IMR-90 (cell line): ENCODE results near the gene IFNA8. TPM values are rescaled to one million over a fixed set of nuclear protein-coding genes. Genes with fewer than 3 reads are reported as not detected.

Experiments
- ATAC-seq: fragments of 200-7000 bp; cut with Tn5 transposase; 2 replicates; pipeline ENCODE4 v1.9.1; 2020; ENCODE audit warnings: low read depth, mild to moderate bottlenecking, moderate library complexity
- BruUV-seq: library from RNA; stranded (reverse); fragments of 400-500 nt; replicated peaks from 2 replicates; lab custom pipeline; 2021; lab: Mats Ljungman, UMichigan
- CTCF ChIA-PET: fragments of 300-600 bp; formaldehyde crosslinking; extraction: SDS; loops from one replicate; lab custom pipeline; 2021; ENCODE audit warnings: antibody characterized with exemption; lab: Yijun Ruan, JAX
- POLR2A ChIA-PET: fragments of 300-600 bp; sonication (Branson Sonifier 250); formaldehyde crosslinking; loops from one replicate; lab custom pipeline; 2022; ENCODE audit warnings: antibody characterized with exemption; ENCODE audit not compliant: unreplicated experiment; lab: Charles Lee
- DNase-seq: peaks from one replicate; pipeline ENCODE4 v3.0.0; 2013
- H2AFZ ChIP-seq: replicated peaks from 2 replicates; pipeline ENCODE3; 2013; ENCODE audit warnings: low read length, mild to moderate bottlenecking; ENCODE audit not compliant: poor library complexity
- H2AK5ac ChIP-seq: 2 replicates; pipeline ENCODE4 v1.6.1; 2013; ENCODE audit warnings: low read depth, low read length, inconsistent platforms
- H2AK9ac ChIP-seq: replicated peaks from 2 replicates; pipeline ENCODE3; 2013; ENCODE audit warnings: mild to moderate bottlenecking, low read depth, low read length, moderate library complexity; ENCODE audit not compliant: poor library complexity
- H2BK120ac ChIP-seq: 2 replicates; pipeline ENCODE4 v1.6.1; 2013; ENCODE audit warnings: low read depth, low read length, inconsistent platforms
- H2BK15ac ChIP-seq: 3 replicates; pipeline ENCODE4 v1.6.1; 2013; ENCODE audit warnings: low read depth, low read length, inconsistent platforms
- H2BK20ac ChIP-seq: 2 replicates; pipeline ENCODE4 v1.6.1; 2013; ENCODE audit warnings: low read depth, mild to moderate bottlenecking, inconsistent platforms, low read length, moderate library complexity
- H2BK5ac ChIP-seq: 2 replicates; pipeline ENCODE4 v1.6.1; 2013; ENCODE audit warnings: mild to moderate bottlenecking, low read depth, low read length, inconsistent platforms; ENCODE audit not compliant: poor library complexity, severe bottlenecking
- H3K14ac ChIP-seq: replicated peaks from 2 replicates; pipeline ENCODE4 v1.6.1; 2013; ENCODE audit warnings: low read depth, low read length, inconsistent platforms
- H3K18ac ChIP-seq: 2 replicates; pipeline ENCODE4 v1.6.1; 2013; ENCODE audit warnings: low read depth, low read length, control low read depth
- H3K23ac ChIP-seq: 2 replicates; pipeline ENCODE4 v1.6.1; 2013; ENCODE audit warnings: low read depth, low read length, inconsistent platforms
- H3K27ac ChIP-seq: 2 replicates; pipeline ENCODE4 v1.5.1; 2013; ENCODE audit warnings: mild to moderate bottlenecking, control low read depth, low read length; ENCODE audit not compliant: insufficient read depth
- H3K27me3 ChIP-seq: 2 replicates; pipeline ENCODE4 v1.6.1; 2013; ENCODE audit warnings: low read length; ENCODE audit not compliant: control insufficient read depth, insufficient read depth
- H3K36me3 ChIP-seq: 2 replicates; pipeline ENCODE4 v1.6.1; 2013; ENCODE audit warnings: low read length, mixed read lengths; ENCODE audit not compliant: control insufficient read depth, insufficient read depth
- H3K4ac ChIP-seq: 2 replicates; pipeline ENCODE4 v1.6.1; 2013; ENCODE audit warnings: low read depth, low read length, inconsistent platforms
- H3K4me1 ChIP-seq: 2 replicates; pipeline ENCODE4 v1.6.1; 2013; ENCODE audit warnings: low read length, mixed read lengths; ENCODE audit not compliant: control insufficient read depth, insufficient read depth
- H3K4me2 ChIP-seq: 2 replicates; pipeline ENCODE4 v1.6.1; 2013; ENCODE audit warnings: low read depth, mild to moderate bottlenecking, control low read depth, low read length, moderate library complexity
- H3K4me3 ChIP-seq: 2 replicates; pipeline ENCODE4 v1.5.1; 2013; ENCODE audit warnings: low read depth, mild to moderate bottlenecking, control low read depth, low read length, moderate library complexity; ENCODE audit not compliant: insufficient read depth
- H3K56ac ChIP-seq: 2 replicates; pipeline ENCODE4 v1.6.1; 2013; ENCODE audit warnings: low read length, inconsistent platforms; ENCODE audit not compliant: insufficient read depth; ENCODE audit errors: extremely low read depth
- H3K79me1 ChIP-seq, 2 experiments: 2 replicates each; pipeline ENCODE4 v1.6.1; 2013; ENCODE audit warnings: low read length in 2 of 2, inconsistent platforms in 1 of 2, low read depth in 1 of 2
- H3K9ac ChIP-seq: 2 replicates; pipeline ENCODE4 v1.6.1; 2013; ENCODE audit warnings: low read depth, low read length, control low read depth
- H3K9me1 ChIP-seq: 2 replicates; pipeline ENCODE4 v1.6.1; 2013; ENCODE audit warnings: low read length, inconsistent platforms; ENCODE audit not compliant: insufficient read depth
- H3K9me3 ChIP-seq: 2 replicates; pipeline ENCODE4 v1.6.1; 2013; ENCODE audit warnings: low read length; ENCODE audit not compliant: control insufficient read depth, insufficient read depth
- H4K20me1 ChIP-seq: 2 replicates; pipeline ENCODE4 v1.6.1; 2013; ENCODE audit warnings: low read length, inconsistent platforms; ENCODE audit not compliant: insufficient read depth
- H4K5ac ChIP-seq: 2 replicates; pipeline ENCODE4 v1.6.1; 2013; ENCODE audit warnings: mild to moderate bottlenecking, low read depth, low read length, control low read depth
- H4K8ac ChIP-seq, 2 experiments: 2 replicates each; pipeline ENCODE4 v1.6.1; 2013; ENCODE audit warnings: low read depth in 2 of 2, low read length in 2 of 2, control low read depth in 1 of 2, inconsistent platforms in 1 of 2
- H4K91ac ChIP-seq: 2 replicates; pipeline ENCODE4 v1.6.1; 2013; ENCODE audit warnings: low read depth, low read length, inconsistent platforms; ENCODE audit not compliant: insufficient read depth
- RAD21 ChIP-seq: IDR thresholded peaks from 2 replicates; pipeline ENCODE4 v1.6.1; 2012; ENCODE audit warnings: low read length, improper control_type of control experiment
- WGBS, 2 experiments: methylation state at CpG; one replicate each; pipeline versions ENCODE4 v1.1.5 to v1.1.7; 2013; ENCODE audit warnings: missing lambda C conversion rate in 2 of 2; ENCODE audit not compliant: insufficient read length in 1 of 2; ENCODE audit errors: extremely low coverage in 2 of 2; 5-methylcytosine and 5-hydroxymethylcytosine counted together
- dilution Hi-C: fragments of 300-500 bp; cut with HindIII; formaldehyde crosslinking; loops from one replicate; pipeline ENCODE4 v1.14.3; 2018; ENCODE audit warnings: low sequenced_read_pairs; ENCODE audit not compliant: unreplicated experiment
- in situ Hi-C: fragments of 300-500 bp; cut with MboI; formaldehyde crosslinking; loops from 3 replicates; pipeline ENCODE4 v1.14.3; 2019; ENCODE audit warnings: low sequenced_read_pairs, inconsistent platforms, mixed read lengths
- intact Hi-C: fragments of 100-400 bp; cut with micrococcal nuclease; formaldehyde crosslinking; loops from 2 replicates; pipeline ENCODE4 v1.10.0; 2022
- polyA plus RNA-seq, 3 experiments: library from polyadenylated mRNA; depleted of rRNA; stranded (reverse); fragments of >200 nt; gene quantifications; 2 replicates each; pipeline ENCODE4 v1.2.3, GENCODE V29; 2012; ENCODE audit warnings: low replicate concordance in 1 of 3
- total RNA-seq: library from RNA; depleted of rRNA; stranded (reverse); fragments of >200 nt; gene quantifications from 2 replicates; pipeline ENCODE4 v1.2.3, GENCODE V29; 2012
- TF ChIP-seq, protein P1 (sequence below): conservative IDR thresholded peaks from 2 replicates; pipeline ENCODE4 v1.5.1; 2012; ENCODE audit warnings: mild to moderate bottlenecking, low read depth, low read length, improper control_type of control experiment

Gene IFNA8
- total and polyA plus RNA-seq, 2 of the 4 experiments (the other 2 are of a cell fraction): not detected

DNA sequence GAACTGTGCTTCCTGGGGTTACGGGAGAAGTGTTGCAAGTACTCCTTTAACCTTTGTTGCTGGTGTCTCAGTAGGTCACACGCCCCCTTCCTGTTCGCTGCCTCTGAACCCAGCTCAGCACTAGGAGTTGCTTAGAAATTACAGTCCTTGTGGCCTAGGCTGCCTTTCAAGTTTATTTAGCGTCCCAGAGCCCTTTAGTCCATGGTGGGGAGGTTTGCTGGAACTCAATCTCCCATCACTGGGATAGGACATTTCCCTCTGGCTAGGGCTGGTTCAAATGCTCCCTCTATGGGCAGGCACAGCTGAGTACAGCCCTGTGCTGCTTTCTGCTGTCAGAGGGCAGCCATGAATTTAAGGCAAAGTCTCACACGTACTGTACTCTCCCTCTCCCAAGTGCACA is 4.7 kb downstream of the IFNA8 start:
- H3K23ac ChIP-seq: no peak overlapping the region
- H2AK9ac ChIP-seq: no peak overlapping the region
- in situ Hi-C loops (no loop called here), dilution Hi-C loops (no loop called here), intact Hi-C loops (no loop called here)
- peak overlapping the region; percentile 3 for H2AFZ ChIP-seq
- H3K14ac ChIP-seq: no peak overlapping the region
- H2BK5ac ChIP-seq: no peak overlapping the region
- H4K5ac ChIP-seq: no peak overlapping the region
- H3K4me2 ChIP-seq: no peak overlapping the region
- no peak overlapping the region for H3K18ac ChIP-seq
- H3K27ac ChIP-seq: no peak overlapping the region
- H3K9ac ChIP-seq: no peak overlapping the region
- no peak overlapping the region for H4K91ac ChIP-seq
- H3K27me3 ChIP-seq: peaks cover 13% of the 10 kb centered on the region
- ChIA-PET CTCF (no interaction called here), POLR2A (no interaction called here)
- ATAC-seq (peak; percentile 56; the same call in 1 of the 2 replicates), DNase-seq (no peak)
- no CpG with 5 or more reads among the region's 5 CpGs for WGBS, 2 experiments
- no peak for TF ChIP-seq RAD21
- TF ChIP-seq, protein P1, sequence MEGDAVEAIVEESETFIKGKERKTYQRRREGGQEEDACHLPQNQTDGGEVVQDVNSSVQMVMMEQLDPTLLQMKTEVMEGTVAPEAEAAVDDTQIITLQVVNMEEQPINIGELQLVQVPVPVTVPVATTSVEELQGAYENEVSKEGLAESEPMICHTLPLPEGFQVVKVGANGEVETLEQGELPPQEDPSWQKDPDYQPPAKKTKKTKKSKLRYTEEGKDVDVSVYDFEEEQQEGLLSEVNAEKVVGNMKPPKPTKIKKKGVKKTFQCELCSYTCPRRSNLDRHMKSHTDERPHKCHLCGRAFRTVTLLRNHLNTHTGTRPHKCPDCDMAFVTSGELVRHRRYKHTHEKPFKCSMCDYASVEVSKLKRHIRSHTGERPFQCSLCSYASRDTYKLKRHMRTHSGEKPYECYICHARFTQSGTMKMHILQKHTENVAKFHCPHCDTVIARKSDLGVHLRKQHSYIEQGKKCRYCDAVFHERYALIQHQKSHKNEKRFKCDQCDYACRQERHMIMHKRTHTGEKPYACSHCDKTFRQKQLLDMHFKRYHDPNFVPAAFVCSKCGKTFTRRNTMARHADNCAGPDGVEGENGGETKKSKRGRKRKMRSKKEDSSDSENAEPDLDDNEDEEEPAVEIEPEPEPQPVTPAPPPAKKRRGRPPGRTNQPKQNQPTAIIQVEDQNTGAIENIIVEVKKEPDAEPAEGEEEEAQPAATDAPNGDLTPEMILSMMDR: 0 out of 2 replicates have a peak, but pooled peaks have one; percentile 16
- no peak overlapping the region for H3K4me3 ChIP-seq
- no TSS peak for BruUV-seq
- no peaks in the 10 kb centered on the region for H3K9me1 ChIP-seq
- H4K20me1 ChIP-seq: no peaks in the 10 kb centered on the region
- H3K4me1 ChIP-seq: no peaks in the 10 kb centered on the region
- no peak overlapping the region for H3K56ac ChIP-seq
- H2BK120ac ChIP-seq: no peak overlapping the region
- H3K9me3 ChIP-seq: no peaks in the 10 kb centered on the region
- H3K36me3 ChIP-seq: no peaks in the 10 kb centered on the region
- H3K79me1 ChIP-seq: no peaks in the 10 kb centered on the region
- H4K8ac ChIP-seq: no peak overlapping the region
- H2BK20ac ChIP-seq: no peak overlapping the region
- H2BK15ac ChIP-seq: no peak overlapping the region
- H3K4ac ChIP-seq: no peak overlapping the region
- no peak overlapping the region for H2AK5ac ChIP-seq
